B cell (primary cell): ENCODE measurements around the gene NBEAL2. TPM values are rescaled to one million over a fixed set of nuclear protein-coding genes. Genes with fewer than 3 reads are reported as not detected.

Experiments
- ATAC-seq: fragments of 200-7000 bp; cut with Tn5 transposase; one replicate; pipeline ENCODE4 v1.10.0; 2021; ENCODE audit warnings: low read depth, mild to moderate bottlenecking, moderate number of reproducible peaks, moderate library complexity
- CTCF ChIA-PET: fragments of 350-600 bp; sonication (Branson Sonifier 250); formaldehyde crosslinking; loops from one replicate; lab custom pipeline; 2021; ENCODE audit warnings: antibody characterized with exemption, inconsistent platforms; lab: Charles Lee
- POLR2A ChIA-PET: fragments of 350-600 bp; sonication (Branson Sonifier 250); formaldehyde crosslinking; loops from one replicate; lab custom pipeline; 2021; ENCODE audit warnings: antibody characterized with exemption; lab: Charles Lee
- DNase-seq: peaks from one replicate; pipeline ENCODE4 v3.0.0; 2013
- H2AFZ ChIP-seq: 2 replicates; pipeline ENCODE4 v1.6.1; 2012; ENCODE audit warnings: mild to moderate bottlenecking, low read depth, low read length; ENCODE audit not compliant: insufficient read depth, poor library complexity, severe bottlenecking
- H3K27ac ChIP-seq, 2 donors: 1 replicate in 1 of 2; 2 replicates in 1 of 2; pipeline ENCODE4 v1.5.1; 2012 to 2013; ENCODE audit warnings: low read length in 2 of 2, mild to moderate bottlenecking in 2 of 2, moderate library complexity in 1 of 2
- H3K27me3 ChIP-seq, 4 experiments: fragments of 200-600 bp in 1 of 4; sonication (generic) in 1 of 4; replicated peaks in 1 of 4; 1 replicate in 2 of 4; 2 replicates in 2 of 4; pipeline versions ENCODE4 v1.6.1 to v1.7.0; 2013 to 2016; ENCODE audit warnings: low read length in 3 of 4, mild to moderate bottlenecking in 2 of 4, mixed read lengths in 1 of 4, moderate library complexity in 1 of 4; ENCODE audit not compliant: insufficient read depth in 4 of 4, control insufficient read depth in 3 of 4; ENCODE audit errors: control extremely low read depth in 1 of 4
- H3K36me3 ChIP-seq, 2 experiments: replicated peaks in 1 of 2; 1 replicate in 1 of 2; 2 replicates in 1 of 2; pipeline versions ENCODE4 v1.6.1 to v1.7.1; 2013; ENCODE audit warnings: low read length in 1 of 2; ENCODE audit not compliant: insufficient read depth in 2 of 2, control insufficient read depth in 1 of 2; ENCODE audit errors: control extremely low read depth in 1 of 2, extremely low read depth in 1 of 2
- H3K4me1 ChIP-seq, 2 donors: fragments of 200-600 bp in 1 of 2; sonication (generic) in 1 of 2; 1 replicate in 1 of 2; 2 replicates in 1 of 2; pipeline versions ENCODE4 v1.5.1 to v1.6.1; 2013 to 2017; ENCODE audit warnings: low read length in 2 of 2; ENCODE audit not compliant: control insufficient read depth in 2 of 2, insufficient read depth in 2 of 2
- H3K4me2 ChIP-seq: replicated peaks from 2 replicates; pipeline ENCODE3; 2012; ENCODE audit warnings: mild to moderate bottlenecking, low read depth, low read length; ENCODE audit not compliant: poor library complexity, severe bottlenecking
- H3K4me3 ChIP-seq, 5 experiments: fragments of 200-600 bp in 1 of 5; sonication (generic) in 1 of 5; 1 replicate in 3 of 5; 2 replicates in 2 of 5; pipeline versions ENCODE4 v1.5.1 to v1.7.0; 2011 to 2016; ENCODE audit warnings: low read length in 4 of 5, mild to moderate bottlenecking in 4 of 5, low read depth in 2 of 5, control low read depth in 1 of 5, moderate library complexity in 1 of 5; ENCODE audit not compliant: insufficient read depth in 1 of 5; ENCODE audit errors: control extremely low read depth in 1 of 5, extremely low read depth in 1 of 5
- H3K79me2 ChIP-seq: fragments of 200-600 bp; sonication (generic); one replicate; pipeline ENCODE4 v1.6.0; 2016; ENCODE audit warnings: low read length; ENCODE audit not compliant: control insufficient read depth, insufficient read depth
- H3K9ac ChIP-seq: fragments of 200-600 bp; sonication (generic); 2 replicates; pipeline ENCODE4 v1.6.1; 2017; ENCODE audit warnings: mild to moderate bottlenecking, low read length, moderate library complexity
- H3K9me3 ChIP-seq, 3 donors: one replicate each; pipeline versions ENCODE4 v1.6.1 to v1.7.1; 2013; ENCODE audit warnings: low read length in 2 of 3; ENCODE audit not compliant: control insufficient read depth in 2 of 3, insufficient read depth in 1 of 3; ENCODE audit errors: control extremely low read depth in 1 of 3
- H4K20me1 ChIP-seq: 2 replicates; pipeline ENCODE4 v1.6.0; 2012; ENCODE audit warnings: mild to moderate bottlenecking, low read length; ENCODE audit not compliant: insufficient read depth, control insufficient read depth, poor library complexity, severe bottlenecking
- H3K27ac Mint-ChIP-seq: one replicate; pipeline ENCODE4 v1.8.0; 2021; ENCODE audit warnings: mixed read lengths
- H3K27me3 Mint-ChIP-seq: one replicate; pipeline ENCODE4 v1.8.0; 2021; ENCODE audit warnings: mixed read lengths
- H3K4me1 Mint-ChIP-seq: one replicate; pipeline ENCODE4 v1.8.0; 2021; ENCODE audit warnings: mixed read lengths
- H3K4me3 Mint-ChIP-seq: one replicate; pipeline ENCODE4 v1.8.0; 2021; ENCODE audit warnings: mixed read lengths
- H3K9me3 Mint-ChIP-seq: one replicate; pipeline ENCODE4 v1.8.0; 2022; ENCODE audit warnings: mixed read lengths; ENCODE audit not compliant: insufficient read depth
- EZH2 ChIP-seq: IDR thresholded peaks from 2 replicates; pipeline ENCODE4 v1.6.1; 2012; ENCODE audit warnings: borderline replicate concordance, low read depth, mild to moderate bottlenecking, moderate library complexity, low read length; ENCODE audit not compliant: insufficient read depth, poor library complexity, severe bottlenecking
- WGBS: methylation state at CpG from one replicate; pipeline ENCODE4 v1.1.5; 2013; ENCODE audit warnings: missing lambda C conversion rate; ENCODE audit not compliant: insufficient coverage; 5-methylcytosine and 5-hydroxymethylcytosine counted together
- intact Hi-C: fragments of 100-400 bp; cut with micrococcal nuclease; formaldehyde crosslinking; loops from one replicate; pipeline ENCODE4 v1.10.0; 2022
- polyA plus RNA-seq: library from polyadenylated mRNA; depleted of rRNA; stranded (reverse); fragments of >200 nt; gene quantifications from 2 replicates; pipeline ENCODE4 v1.2.3, GENCODE V29; 2012
- total RNA-seq, 2 donors: library from RNA; stranded (reverse); fragments of 120-200 nt in 1 of 2; gene quantifications; 1 replicate in 1 of 2; 2 replicates in 1 of 2; pipeline versions ENCODE4 v1.2.3 to v1.2.4, GENCODE V29; 2013 to 2022
- TF ChIP-seq, protein P1 (sequence below): fragments of 200-600 bp; IDR thresholded peaks from one replicate; pipeline ENCODE4 v1.8.0; 2022; ENCODE audit warnings: antibody characterized with exemption, mild to moderate bottlenecking

The NBEAL2 gene
- total and polyA plus RNA-seq, 2 donors (not counting 1 experiment from before 2014, with no cell fraction given), result 63.8 to 155 TPM

DNA sequence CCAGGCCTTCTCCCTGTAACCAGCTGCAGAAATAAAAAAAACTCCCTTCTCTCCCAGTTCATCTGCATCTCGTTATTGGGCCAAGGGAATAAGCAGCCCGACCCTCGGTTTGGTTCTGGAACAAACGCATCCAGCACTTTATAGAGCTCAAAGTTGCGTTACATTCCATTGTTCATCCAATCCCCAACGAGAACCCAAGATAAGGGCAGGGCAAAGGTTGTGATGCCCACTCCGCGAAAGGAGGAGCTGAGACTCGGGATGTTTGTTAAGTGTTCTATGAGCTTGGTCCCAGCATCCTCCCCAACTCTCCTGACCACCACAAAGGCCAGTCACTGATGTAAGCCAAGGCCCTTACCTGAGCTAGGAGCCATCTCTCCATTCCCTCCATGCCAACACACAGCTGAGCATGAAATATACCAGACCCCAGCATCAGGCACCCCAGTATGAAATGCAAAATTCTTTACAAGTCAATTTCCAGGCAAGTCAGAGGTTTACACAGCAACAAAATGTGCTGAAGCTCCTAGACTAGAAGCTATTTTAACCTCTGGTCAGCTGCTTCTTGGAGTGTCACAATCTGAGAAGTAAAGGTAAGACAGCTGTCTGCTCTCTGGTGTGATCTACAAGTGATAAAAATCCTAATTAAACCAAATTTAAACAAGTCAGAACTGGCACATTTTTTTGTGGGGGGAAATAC lies 20.9 kb upstream of the NBEAL2 start:
- Histone ChIP-seq H3K9me3 (no peaks in the 10 kb centered on the region), H2AFZ (no peak overlapping the region), H3K4me1 (peaks cover 73 to 78% of the 10 kb centered on the region in 2 donors), H3K36me3 (peaks cover 0 to 29% of the 10 kb centered on the region in 2 experiments), H4K20me1 (peaks cover 97% of the 10 kb centered on the region), H3K79me2 (peaks cover 98% of the 10 kb centered on the region), H3K4me3 (no peak overlapping the region), H3K27me3 (no peaks in the 10 kb centered on the region), H3K4me2 (peak overlapping the region; percentile 24), H3K9ac (no peak overlapping the region), H3K27ac (peak overlapping the region in 1 of 2 donors; percentile 31)
- CTCF ChIA-PET, result interaction anchor here (0.8 to 2.3 kb wide), 5 partner anchors 9 to 49 kb away, joined by 3 to 9 read pairs (median 4); no protein-coding TSS in a partner anchor
- DNase-seq (no peak), ATAC-seq (no peak)
- no peak for TF ChIP-seq EZH2
- TF ChIP-seq, protein P1, sequence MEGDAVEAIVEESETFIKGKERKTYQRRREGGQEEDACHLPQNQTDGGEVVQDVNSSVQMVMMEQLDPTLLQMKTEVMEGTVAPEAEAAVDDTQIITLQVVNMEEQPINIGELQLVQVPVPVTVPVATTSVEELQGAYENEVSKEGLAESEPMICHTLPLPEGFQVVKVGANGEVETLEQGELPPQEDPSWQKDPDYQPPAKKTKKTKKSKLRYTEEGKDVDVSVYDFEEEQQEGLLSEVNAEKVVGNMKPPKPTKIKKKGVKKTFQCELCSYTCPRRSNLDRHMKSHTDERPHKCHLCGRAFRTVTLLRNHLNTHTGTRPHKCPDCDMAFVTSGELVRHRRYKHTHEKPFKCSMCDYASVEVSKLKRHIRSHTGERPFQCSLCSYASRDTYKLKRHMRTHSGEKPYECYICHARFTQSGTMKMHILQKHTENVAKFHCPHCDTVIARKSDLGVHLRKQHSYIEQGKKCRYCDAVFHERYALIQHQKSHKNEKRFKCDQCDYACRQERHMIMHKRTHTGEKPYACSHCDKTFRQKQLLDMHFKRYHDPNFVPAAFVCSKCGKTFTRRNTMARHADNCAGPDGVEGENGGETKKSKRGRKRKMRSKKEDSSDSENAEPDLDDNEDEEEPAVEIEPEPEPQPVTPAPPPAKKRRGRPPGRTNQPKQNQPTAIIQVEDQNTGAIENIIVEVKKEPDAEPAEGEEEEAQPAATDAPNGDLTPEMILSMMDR, result no peak
- intact Hi-C loops, result no loop called here
- no peaks in the 10 kb centered on the region for H3K9me3 Mint-ChIP-seq
- POLR2A ChIA-PET, result interaction anchor here (0.8 to 1.4 kb wide), 5 partner anchors 9 to 59 kb away, joined by 3 to 4 read pairs (median 4); partner anchors contain the start of gene CCDC12
- peak overlapping the region; percentile 50 for H3K4me3 Mint-ChIP-seq
- H3K27ac Mint-ChIP-seq, result peak overlapping the region; percentile 92
- 98% methylated on average over 5 of the region's 9 CpGs for WGBS
- H3K27me3 Mint-ChIP-seq, result no peaks in the 10 kb centered on the region
- H3K4me1 Mint-ChIP-seq, result peaks cover 87% of the 10 kb centered on the region

DNA sequence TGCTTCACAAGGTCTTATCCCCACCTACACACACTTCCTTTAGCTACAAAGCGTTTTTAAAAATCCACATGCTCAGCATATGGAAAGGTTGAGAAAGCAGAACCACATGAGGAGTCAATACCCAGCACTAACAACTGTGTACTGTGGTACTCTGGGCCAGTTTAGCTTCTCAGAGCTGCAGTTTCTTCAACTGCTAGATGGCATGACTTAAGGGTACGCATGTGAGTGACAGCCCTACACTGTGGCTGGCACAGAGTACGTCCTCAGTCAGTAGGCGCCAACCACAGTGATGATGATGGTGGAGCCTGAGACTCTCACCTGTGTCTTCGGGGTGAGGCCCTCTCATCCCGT lies 20.3 kb upstream of the NBEAL2 start:
- no peaks in the 10 kb centered on the region for H3K9me3 Mint-ChIP-seq
- 83% methylated on average over 3 of the region's 6 CpGs for WGBS
- H3K4me1 ChIP-seq, result peaks cover 68 to 73% of the 10 kb centered on the region in 2 donors
- peaks cover 82% of the 10 kb centered on the region for H3K4me1 Mint-ChIP-seq
- ATAC-seq (peak; percentile 49), DNase-seq (no peak)
- CTCF ChIA-PET, result interaction anchor here (1.0 to 2.3 kb wide), 3 partner anchors 18 to 50 kb away, joined by 3 to 9 read pairs (median 4); no protein-coding TSS in a partner anchor
- H2AFZ ChIP-seq, result no peak overlapping the region
- peak overlapping the region in 1 of 2 donors; percentile 31 for H3K27ac ChIP-seq
- H3K79me2 ChIP-seq, result peaks cover 96% of the 10 kb centered on the region
- POLR2A ChIA-PET, result interaction anchor here (0.8 to 1.4 kb wide), 5 partner anchors 9 to 58 kb away, joined by 3 to 4 read pairs (median 4); partner anchors contain the start of gene CCDC12
- H3K27me3 ChIP-seq, result no peaks in the 10 kb centered on the region
- intact Hi-C loops, result no loop called here
- H3K9ac ChIP-seq, result no peak overlapping the region
- peak overlapping the region; percentile 92 for H3K27ac Mint-ChIP-seq
- H3K4me2 ChIP-seq, result peak overlapping the region; percentile 24
- peaks cover 0 to 29% of the 10 kb centered on the region in 2 experiments for H3K36me3 ChIP-seq
- TF ChIP-seq EZH2, result no peak
- TF ChIP-seq, protein P1, result no peak
- H3K4me3 Mint-ChIP-seq, result peak overlapping the region; percentile 50
- no peaks in the 10 kb centered on the region for H3K9me3 ChIP-seq
- H3K27me3 Mint-ChIP-seq, result no peaks in the 10 kb centered on the region
- peaks cover 92% of the 10 kb centered on the region for H4K20me1 ChIP-seq
- H3K4me3 ChIP-seq, result no peak overlapping the region
